ENCODE measurements around the gene LHFPL2. TPM values are rescaled to one million over a fixed set of nuclear protein-coding genes. Genes with fewer than 3 reads are reported as not detected.

Gene LHFPL2
- total RNA-seq, 1 donor from 2014 or later: 113 TPM

DNA sequence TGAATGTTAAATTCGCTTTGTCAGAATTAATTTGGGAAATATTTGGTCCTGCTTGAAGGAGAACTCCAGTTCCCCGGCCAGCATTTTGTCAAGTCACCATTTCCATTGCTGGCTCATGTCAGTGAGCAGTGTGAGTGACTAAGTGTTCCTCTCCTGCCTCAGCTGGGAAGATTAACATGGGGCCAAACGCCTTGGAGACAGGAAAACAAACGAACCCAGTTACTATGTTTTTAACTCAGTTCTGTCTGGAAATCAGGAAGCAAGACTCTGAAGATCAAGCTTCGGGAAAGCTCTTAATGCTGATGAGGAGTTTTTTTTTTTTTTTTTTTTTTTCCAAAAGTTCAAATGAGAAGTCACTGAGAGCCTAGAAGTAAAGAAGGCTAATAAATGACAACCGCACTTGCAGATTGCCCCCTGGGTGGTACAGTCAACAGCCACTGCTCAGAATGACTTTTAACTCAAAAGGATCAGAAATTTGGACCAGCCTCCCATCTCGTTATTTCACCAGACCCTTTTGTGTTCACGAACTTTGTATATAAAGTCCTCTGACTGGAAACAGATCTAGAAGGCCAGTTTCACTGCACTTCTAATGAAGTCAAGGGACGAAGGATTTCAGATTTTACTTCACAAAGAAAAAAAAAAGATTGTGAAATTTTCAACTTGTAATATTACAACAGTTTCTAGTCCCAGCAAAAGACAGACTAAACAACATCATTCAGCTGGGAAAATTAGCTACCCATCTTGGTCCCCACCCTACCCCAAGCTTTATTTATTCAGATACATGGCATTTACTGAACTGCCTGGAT, 121.3 kb downstream of the LHFPL2 start:
- peak overlapping the region; percentile 37 for H3K4me3 Mint-ChIP-seq (ENCODE audit: unreplicated experiment)
- H3K4me1 Mint-ChIP-seq (ENCODE audit: unreplicated experiment): peaks cover 79% of the 10 kb centered on the region
- peaks cover 15% of the 10 kb centered on the region for H3K36me3 Mint-ChIP-seq (ENCODE audit: unreplicated experiment)
- H3K27ac Mint-ChIP-seq (ENCODE audit: unreplicated experiment): peak overlapping the region; percentile 97
- no peak for DNase-seq (ENCODE audit: extremely low spot score, unreplicated experiment)
- no peaks in the 10 kb centered on the region for H3K27me3 Mint-ChIP-seq (ENCODE audit: unreplicated experiment)
- H3K9me3 Mint-ChIP-seq (ENCODE audit: unreplicated experiment): no peaks in the 10 kb centered on the region
- TF ChIP-seq, protein P1, sequence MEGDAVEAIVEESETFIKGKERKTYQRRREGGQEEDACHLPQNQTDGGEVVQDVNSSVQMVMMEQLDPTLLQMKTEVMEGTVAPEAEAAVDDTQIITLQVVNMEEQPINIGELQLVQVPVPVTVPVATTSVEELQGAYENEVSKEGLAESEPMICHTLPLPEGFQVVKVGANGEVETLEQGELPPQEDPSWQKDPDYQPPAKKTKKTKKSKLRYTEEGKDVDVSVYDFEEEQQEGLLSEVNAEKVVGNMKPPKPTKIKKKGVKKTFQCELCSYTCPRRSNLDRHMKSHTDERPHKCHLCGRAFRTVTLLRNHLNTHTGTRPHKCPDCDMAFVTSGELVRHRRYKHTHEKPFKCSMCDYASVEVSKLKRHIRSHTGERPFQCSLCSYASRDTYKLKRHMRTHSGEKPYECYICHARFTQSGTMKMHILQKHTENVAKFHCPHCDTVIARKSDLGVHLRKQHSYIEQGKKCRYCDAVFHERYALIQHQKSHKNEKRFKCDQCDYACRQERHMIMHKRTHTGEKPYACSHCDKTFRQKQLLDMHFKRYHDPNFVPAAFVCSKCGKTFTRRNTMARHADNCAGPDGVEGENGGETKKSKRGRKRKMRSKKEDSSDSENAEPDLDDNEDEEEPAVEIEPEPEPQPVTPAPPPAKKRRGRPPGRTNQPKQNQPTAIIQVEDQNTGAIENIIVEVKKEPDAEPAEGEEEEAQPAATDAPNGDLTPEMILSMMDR (IDR thresholded peaks at IDR 0.05): no peak

DNA sequence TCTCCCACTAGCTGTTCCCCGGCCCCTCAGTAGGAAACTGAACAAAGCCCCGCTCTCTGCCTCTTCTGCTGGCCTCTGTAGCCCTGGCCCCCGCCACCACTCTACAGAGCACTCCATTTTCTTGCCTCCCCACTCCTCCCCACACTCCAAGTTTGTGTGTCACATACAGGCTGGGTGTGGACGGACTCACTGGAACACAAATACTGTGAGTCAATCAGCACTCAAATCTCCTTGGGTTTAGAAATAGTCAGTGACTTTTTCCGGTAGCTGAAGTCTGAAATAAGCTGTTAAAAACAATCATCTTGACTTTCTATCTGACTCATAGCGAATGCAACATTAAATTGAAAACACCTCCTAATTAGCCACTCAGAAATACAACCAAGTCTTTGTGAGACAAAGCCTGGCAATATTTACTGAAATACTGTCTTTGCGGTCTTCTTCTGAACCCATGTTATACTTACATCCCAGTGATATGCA, 122.5 kb downstream of the LHFPL2 start:
- Mint-ChIP-seq H3K4me1 (ENCODE audit: unreplicated experiment) (peaks cover 79% of the 10 kb centered on the region), H3K4me3 (ENCODE audit: unreplicated experiment) (peak overlapping the region; percentile 36), H3K27me3 (ENCODE audit: unreplicated experiment) (no peaks in the 10 kb centered on the region)

DNA sequence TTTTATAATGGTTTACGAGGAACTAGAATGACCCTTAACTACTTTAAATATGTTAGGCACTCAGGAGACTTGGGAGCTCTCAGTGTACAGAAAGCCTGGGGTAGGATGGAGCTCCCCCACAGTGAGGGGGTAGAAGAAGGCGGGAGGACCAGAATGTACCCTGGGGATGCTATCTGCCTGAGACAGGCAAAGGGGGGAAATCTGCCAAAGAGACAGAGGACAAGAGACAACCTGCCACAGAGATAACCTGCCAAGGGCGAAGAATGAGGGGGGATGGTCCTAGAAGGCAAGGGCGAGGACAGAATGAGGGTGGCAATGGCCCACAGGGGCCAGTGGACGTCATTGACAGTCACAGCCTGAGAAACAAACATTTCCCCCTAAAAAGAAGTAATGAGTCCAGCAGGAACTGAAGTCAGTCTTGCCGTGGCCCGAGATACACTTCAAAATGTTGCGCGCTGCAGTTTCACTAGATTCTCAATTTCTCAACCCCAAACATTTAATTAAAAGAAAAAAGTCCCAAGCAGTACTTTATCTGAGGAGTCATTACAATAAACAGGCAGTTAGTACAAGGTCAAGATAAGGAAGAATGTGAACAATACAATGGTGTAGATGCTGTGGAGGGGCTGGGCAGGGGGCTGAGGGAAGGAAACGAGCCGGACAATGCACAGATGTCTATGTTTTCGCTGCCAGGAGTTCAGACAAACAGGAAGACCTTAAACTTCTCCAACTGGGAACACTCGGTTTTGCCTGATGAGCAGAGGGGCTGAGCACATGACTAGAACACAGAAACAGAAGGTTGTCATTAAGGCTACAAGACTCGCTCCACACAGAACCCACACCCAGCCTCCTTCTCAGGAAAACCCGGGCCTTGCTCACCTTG, 125.0 kb downstream of the LHFPL2 start:
- H3K4me3 Mint-ChIP-seq (ENCODE audit: unreplicated experiment): no peak overlapping the region
- TF ChIP-seq, protein P1 (IDR thresholded peaks at IDR 0.05): no peak
- no peaks in the 10 kb centered on the region for H3K9me3 Mint-ChIP-seq (ENCODE audit: unreplicated experiment)
- H3K27ac Mint-ChIP-seq (ENCODE audit: unreplicated experiment): peak overlapping the region; percentile 97
- H3K27me3 Mint-ChIP-seq (ENCODE audit: unreplicated experiment): no peaks in the 10 kb centered on the region
- H3K36me3 Mint-ChIP-seq (ENCODE audit: unreplicated experiment): peaks cover 15% of the 10 kb centered on the region
- peaks cover 82% of the 10 kb centered on the region for H3K4me1 Mint-ChIP-seq (ENCODE audit: unreplicated experiment)
- no peak for DNase-seq (ENCODE audit: extremely low spot score, unreplicated experiment)

More for the DNA sequence above, 122.5 kb downstream of the LHFPL2 start:
- TF ChIP-seq, protein P1 (IDR thresholded peaks at IDR 0.05): no peak
- no peak for DNase-seq (ENCODE audit: extremely low spot score, unreplicated experiment)
- Mint-ChIP-seq H3K27ac (ENCODE audit: unreplicated experiment) (peak overlapping the region; percentile 97), H3K9me3 (ENCODE audit: unreplicated experiment) (no peaks in the 10 kb centered on the region), H3K36me3 (ENCODE audit: unreplicated experiment) (peaks cover 15% of the 10 kb centered on the region)

DNA sequence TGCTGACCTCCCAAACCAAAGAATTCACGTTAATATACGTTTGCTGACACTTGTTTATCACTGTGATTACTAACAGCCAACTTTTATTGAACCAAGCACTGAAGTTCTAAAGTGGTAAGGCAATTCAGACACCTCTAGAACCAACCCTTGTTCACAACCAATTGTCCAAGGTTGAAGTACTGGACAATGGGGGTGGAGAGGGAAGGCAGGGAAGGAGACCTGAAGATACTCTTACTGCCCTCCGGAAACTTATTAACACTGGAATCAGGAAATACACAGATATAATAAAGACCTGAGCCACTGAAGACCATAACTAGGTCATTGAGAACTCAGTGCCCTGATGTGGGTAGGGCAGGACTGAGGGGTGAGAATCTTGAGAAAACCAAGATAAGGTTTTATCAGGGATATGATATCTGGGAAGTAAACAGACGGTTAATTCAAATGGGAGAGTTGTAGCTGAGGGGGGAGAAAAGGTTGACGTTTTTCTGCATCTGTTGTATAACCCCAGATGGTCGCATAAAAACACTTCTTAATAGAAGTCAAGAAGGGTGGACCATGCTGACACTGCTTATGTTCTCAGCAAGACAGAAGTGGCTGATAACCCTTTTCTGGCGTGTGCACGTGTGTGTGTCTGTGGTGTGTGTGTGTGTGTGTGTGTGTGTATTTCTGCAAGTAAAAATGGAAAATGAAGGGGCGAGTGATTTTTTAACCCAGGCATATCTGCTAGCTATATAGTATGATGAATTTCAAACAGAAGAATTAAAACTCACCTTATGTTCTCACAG, 125.9 kb downstream of the LHFPL2 start:
- H3K27ac Mint-ChIP-seq (ENCODE audit: unreplicated experiment): peak overlapping the region; percentile 97
- no peaks in the 10 kb centered on the region for H3K9me3 Mint-ChIP-seq (ENCODE audit: unreplicated experiment)
- H3K4me3 Mint-ChIP-seq (ENCODE audit: unreplicated experiment): no peak overlapping the region
- no peaks in the 10 kb centered on the region for H3K27me3 Mint-ChIP-seq (ENCODE audit: unreplicated experiment)
- H3K4me1 Mint-ChIP-seq (ENCODE audit: unreplicated experiment): peaks cover 82% of the 10 kb centered on the region
- peaks cover 15% of the 10 kb centered on the region for H3K36me3 Mint-ChIP-seq (ENCODE audit: unreplicated experiment)
- TF ChIP-seq, protein P1 (IDR thresholded peaks at IDR 0.05): no peak
- no peak for DNase-seq (ENCODE audit: extremely low spot score, unreplicated experiment)
